Smooth muscle cell (in vitro differentiated cells): Measurements from ENCODE around the gene PIGT. TPM values are rescaled to one million over a fixed set of nuclear protein-coding genes. Genes with fewer than 3 reads are reported as not detected.

Source experiments
- DNase-seq: peaks from one replicate; lab custom pipeline; 2025; ENCODE audit not compliant: unreplicated experiment; lab: John Stamatoyannopoulos, UW
- H2AFZ ChIP-seq: fragments of 200-600 bp; sonication (generic); 2 replicates; pipeline ENCODE4 v1.6.0; 2016; ENCODE audit warnings: antibody characterized with exemption, low read depth, mild to moderate bottlenecking
- H3F3A ChIP-seq: fragments of 200-600 bp; sonication (generic); 2 replicates; pipeline ENCODE4 v1.6.0; 2017; ENCODE audit warnings: antibody characterized with exemption, low read depth
- H3K27ac ChIP-seq: fragments of 200-600 bp; sonication (generic); 2 replicates; pipeline ENCODE4 v1.5.1; 2016; ENCODE audit warnings: low read depth, mild to moderate bottlenecking
- H3K27me3 ChIP-seq: fragments of 200-600 bp; sonication (generic); 2 replicates; pipeline ENCODE4 v1.6.1; 2016; ENCODE audit warnings: low read depth, mild to moderate bottlenecking
- H3K36me3 ChIP-seq: fragments of 200-600 bp; sonication (generic); 2 replicates; pipeline ENCODE4 v1.5.1; 2016; ENCODE audit warnings: low read depth
- H3K4me1 ChIP-seq: fragments of 200-600 bp; sonication (generic); 2 replicates; pipeline ENCODE4 v1.5.1; 2016; ENCODE audit warnings: low read depth
- H3K4me2 ChIP-seq: fragments of 200-600 bp; sonication (generic); 2 replicates; pipeline ENCODE4 v1.6.0; 2016; ENCODE audit warnings: mild to moderate bottlenecking
- H3K4me3 ChIP-seq: fragments of 200-600 bp; sonication (generic); 2 replicates; pipeline ENCODE4 v1.5.1; 2016; ENCODE audit warnings: mild to moderate bottlenecking
- H3K79me2 ChIP-seq: fragments of 200-600 bp; sonication (generic); 2 replicates; pipeline ENCODE4 v1.6.0; 2016; ENCODE audit warnings: low read depth, mild to moderate bottlenecking
- H3K9ac ChIP-seq: fragments of 200-600 bp; sonication (generic); 2 replicates; pipeline ENCODE4 v1.6.0; 2016; ENCODE audit warnings: low read depth
- H3K9me3 ChIP-seq: fragments of 200-600 bp; sonication (generic); replicated peaks from 2 replicates; pipeline ENCODE4 v1.5.1; 2016; ENCODE audit warnings: low read depth
- H4K20me1 ChIP-seq: fragments of 200-600 bp; sonication (generic); 2 replicates; pipeline ENCODE4 v1.6.0; 2016; ENCODE audit warnings: low read depth
- CTCF ChIP-seq: fragments of 200-600 bp; sonication (generic); IDR thresholded peaks from 2 replicates; pipeline ENCODE4 v1.5.1; 2017; ENCODE audit warnings: borderline replicate concordance, mild to moderate bottlenecking, antibody characterized with exemption; ENCODE audit not compliant: insufficient read depth, poor library complexity, severe bottlenecking
- WGBS: methylation state at CpG from one replicate; pipeline ENCODE4 v1.1.7; 2016; ENCODE audit warnings: low lambda C conversion rate; 5-methylcytosine and 5-hydroxymethylcytosine counted together
- polyA plus RNA-seq: library from polyadenylated mRNA; unstranded; fragments of >200 nt; fragmentation: Nextera tagmentation; extraction: Ambion mirVana; gene quantifications from 2 replicates; pipeline ENCODE4 v1.2.1, GENCODE V29; 2016
- total RNA-seq: library from RNA; depleted of rRNA; stranded (reverse); fragments of >200 nt; gene quantifications from 2 replicates; pipeline ENCODE4 v1.2.3, GENCODE V29; 2014

Gene PIGT
- total and polyA plus RNA-seq, 2 experiments from 2014 or later = 90.7 to 206 TPM

GRCh38 chr20:45459606-45460005 lies 43.7 kb downstream of the PIGT start:
- 80% methylated on average over 5 of the region's 5 CpGs for WGBS

GRCh38 chr20:45461225-45461624 lies 45.3 kb downstream of the PIGT start:
- Histone ChIP-seq H3K79me2 (no peaks in the 10 kb centered on the region), H3K4me3 (no peak overlapping the region), H3K27ac (no peak overlapping the region), H3K27me3 (peaks cover 18% of the 10 kb centered on the region), H3K9me3 (no peaks in the 10 kb centered on the region), H4K20me1 (no peaks in the 10 kb centered on the region), H3F3A (no peaks in the 10 kb centered on the region), H3K36me3 (no peaks in the 10 kb centered on the region), H3K4me1 (no peaks in the 10 kb centered on the region), H2AFZ (no peak overlapping the region), H3K9ac (no peak overlapping the region), H3K4me2 (no peak overlapping the region)
- no peak for TF ChIP-seq CTCF
- WGBS = 60% methylated on average over 1 of the region's 1 CpG
- no peak for DNase-seq

More at GRCh38 chr20:45459606-45460005, 43.7 kb downstream of the PIGT start:
- Histone ChIP-seq H2AFZ (no peak overlapping the region), H3F3A (no peaks in the 10 kb centered on the region), H3K9me3 (no peaks in the 10 kb centered on the region), H3K4me2 (no peak overlapping the region), H3K9ac (no peak overlapping the region), H3K4me3 (no peak overlapping the region), H4K20me1 (no peaks in the 10 kb centered on the region), H3K27me3 (peaks cover 6% of the 10 kb centered on the region), H3K79me2 (no peaks in the 10 kb centered on the region), H3K4me1 (no peaks in the 10 kb centered on the region), H3K36me3 (no peaks in the 10 kb centered on the region), H3K27ac (no peak overlapping the region)
- no peak for TF ChIP-seq CTCF
- DNase-seq = no peak

- DNase-seq = no peak
- Histone ChIP-seq H3K9ac (no peak overlapping the region), H3K4me3 (no peak overlapping the region), H3K79me2 (no peaks in the 10 kb centered on the region), H3K9me3 (no peaks in the 10 kb centered on the region), H2AFZ (no peak overlapping the region), H3K27ac (no peak overlapping the region), H3F3A (no peaks in the 10 kb centered on the region), H3K4me1 (no peaks in the 10 kb centered on the region), H4K20me1 (no peaks in the 10 kb centered on the region), H3K36me3 (no peaks in the 10 kb centered on the region), H3K27me3 (peaks cover 24% of the 10 kb centered on the region), H3K4me2 (no peak overlapping the region)
- TF ChIP-seq CTCF = no peak
- 91% methylated on average over 6 of the region's 6 CpGs for WGBS
Observed at GRCh38 chr20:45462711-45463509, 47.0 kb downstream of the PIGT start.

GRCh38 chr20:45463709-45464108 lies 47.8 kb downstream of the PIGT start:
- Histone ChIP-seq H3K79me2 (no peaks in the 10 kb centered on the region), H4K20me1 (no peaks in the 10 kb centered on the region), H3K27ac (no peak overlapping the region), H3K36me3 (no peaks in the 10 kb centered on the region), H3K4me2 (no peak overlapping the region), H3F3A (no peaks in the 10 kb centered on the region), H3K4me3 (no peak overlapping the region), H3K9me3 (no peaks in the 10 kb centered on the region), H3K27me3 (peaks cover 24% of the 10 kb centered on the region), H3K9ac (no peak overlapping the region), H3K4me1 (no peaks in the 10 kb centered on the region), H2AFZ (no peak overlapping the region)
- DNase-seq = no peak
- WGBS = 72% methylated on average over 4 of the region's 4 CpGs
- no peak for TF ChIP-seq CTCF
